Stimulated activated CD8-positive, alpha-beta memory T cell treated with anti-CD3 and anti-CD28 coated beads, Interleukin-4, amount 100 ng/mL, for 4 hours (primary cell): Measurements from ENCODE around the gene PDGFRB.

Source experiments
- DNase-seq, 2 donors: peaks; one replicate each; pipeline ENCODE4 v3.0.0-alpha.2; 2020; ENCODE audit warnings: low read depth in 2 of 2, low spot score in 1 of 2

Gene PDGFRB

GRCh38 chr5:150068961-150069645, 86.5 kb downstream of the PDGFRB start:
- DNase-seq: no peak

- no peak for DNase-seq
These were observed 87.2 kb downstream of the PDGFRB start for GRCh38 chr5:150068472-150068871.

- DNase-seq: no peak
These were observed 87.6 kb downstream of the PDGFRB start for GRCh38 chr5:150068071-150068470.

- no peak for DNase-seq
These were observed 88.2 kb downstream of the PDGFRB start for GRCh38 chr5:150067405-150067960.

GRCh38 chr5:150066901-150067396, 88.7 kb downstream of the PDGFRB start:
- no peak for DNase-seq

- DNase-seq: no peak
These were observed 89.2 kb downstream of the PDGFRB start for GRCh38 chr5:150066436-150066835.

GRCh38 chr5:150065886-150066285, 89.8 kb downstream of the PDGFRB start:
- no peak for DNase-seq

GRCh38 chr5:150065346-150065745, 90.3 kb downstream of the PDGFRB start:
- no peak for DNase-seq

- no peak for DNase-seq
These were observed 90.9 kb downstream of the PDGFRB start for GRCh38 chr5:150064681-150065220.
